CD4-positive, alpha-beta T cell treated with Interleukin-15 for 1 hour (primary cell): Measurements from ENCODE around the gene HAS3.
"Not testable (repeated sequence)": the region's sequence is repeated elsewhere in the genome, so short reads cannot be mapped to it uniquely, and the experiment has no call there.

ENCODE experiments used
- DNase-seq: peaks from one replicate; pipeline ENCODE4 v3.0.0-alpha.2; 2020

The HAS3 gene

GRCh38 chr16:69118994-69119393 lies 13.5 kb downstream of the HAS3 start:
- DNase-seq, result no peak

DNA sequence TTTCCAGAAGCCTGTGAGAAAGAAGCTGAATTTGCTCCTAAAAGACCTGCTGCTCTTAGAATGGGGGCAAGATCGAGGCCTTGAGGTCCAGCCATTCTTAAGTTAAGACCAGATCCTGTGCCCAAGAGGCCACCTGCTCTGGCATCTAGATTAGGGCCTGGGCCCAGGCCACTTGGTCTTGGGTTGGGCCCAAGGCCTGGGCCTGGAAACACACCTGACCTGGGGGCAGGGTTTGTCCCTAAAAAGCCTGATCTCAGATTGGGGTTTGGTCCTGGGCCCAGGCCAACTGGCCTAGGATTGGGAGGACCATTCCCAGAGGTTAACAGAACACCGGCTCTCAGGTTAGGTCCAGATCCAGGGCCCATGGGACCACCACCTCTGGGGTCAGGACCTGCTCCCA lies 14.1 kb downstream of the HAS3 start:
- DNase-seq, result no peak

- no peak for DNase-seq
These were observed 14.7 kb downstream of the HAS3 start for GRCh38 chr16:69120096-69120664.

GRCh38 chr16:69123910-69124309 lies 18.5 kb downstream of the HAS3 start:
- DNase-seq, result peak; percentile 57

- not testable (repeated sequence) for DNase-seq
These were observed 19.0 kb downstream of the HAS3 start for GRCh38 chr16:69124406-69124805.

DNA sequence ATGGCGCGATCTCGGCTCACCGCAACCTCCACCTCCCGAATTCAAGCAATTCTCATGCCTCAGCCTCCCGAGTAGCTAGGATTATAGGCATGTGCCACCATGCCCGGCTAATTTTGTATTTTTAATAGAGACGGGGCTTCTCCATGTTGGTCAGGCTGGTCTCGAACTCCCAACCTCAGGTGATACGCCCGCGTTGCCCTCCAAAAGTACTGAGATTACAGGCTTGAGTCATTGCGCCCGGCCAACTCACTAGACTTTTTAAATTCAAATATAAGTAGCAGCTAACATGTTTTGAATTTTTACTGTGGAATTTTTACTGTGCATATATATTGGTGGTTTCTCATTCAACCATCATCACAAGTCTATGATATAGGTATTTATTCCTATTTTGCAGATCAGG lies 19.5 kb downstream of the HAS3 start:
- DNase-seq, result not testable (repeated sequence)

DNA sequence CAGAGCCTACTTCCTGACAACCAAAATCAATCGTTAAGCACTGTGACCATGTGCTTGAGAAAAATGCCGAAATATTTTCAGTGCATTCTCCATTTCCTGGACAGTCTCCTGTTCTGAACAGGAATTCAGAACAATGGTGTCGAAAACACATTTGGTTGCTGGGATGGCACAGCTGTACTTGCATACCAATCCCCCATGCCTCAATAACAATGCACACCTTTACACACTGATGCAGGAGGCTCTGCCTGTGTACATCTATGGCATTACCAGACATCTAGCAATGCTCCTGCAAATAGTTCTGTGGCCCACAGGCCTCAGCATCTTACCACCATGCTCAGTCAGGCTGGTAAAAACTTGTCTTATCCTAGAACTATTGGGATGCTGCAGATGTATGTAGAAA lies 20.8 kb downstream of the HAS3 start:
- no peak for DNase-seq

GRCh38 chr16:69126801-69127200 lies 21.3 kb downstream of the HAS3 start:
- DNase-seq, result not testable (repeated sequence)

DNA sequence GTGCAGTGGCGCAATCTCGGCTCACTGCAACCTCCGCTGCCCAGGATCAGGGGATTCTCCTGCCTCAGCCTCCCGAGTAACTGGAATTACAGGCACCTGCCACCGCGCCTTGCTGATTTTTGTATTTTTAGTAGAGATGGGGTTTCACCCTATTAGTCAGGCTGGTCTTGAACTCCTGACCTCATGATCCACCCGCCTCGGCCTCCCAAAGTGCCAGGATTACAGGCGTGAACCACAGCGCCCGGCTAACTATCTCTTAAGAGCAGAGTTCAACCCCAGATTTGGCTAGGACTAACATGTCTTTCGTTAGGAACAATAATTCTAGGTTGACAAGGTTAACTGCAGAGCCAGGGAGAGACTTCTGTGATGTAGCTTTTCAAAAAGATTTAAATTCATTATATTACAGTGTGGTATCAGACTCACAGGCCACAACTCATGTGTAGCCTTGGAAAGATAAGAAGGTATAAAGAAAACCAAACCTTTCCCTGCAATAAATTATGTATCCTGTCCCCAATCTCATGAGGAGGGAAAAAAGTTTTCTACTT lies 22.6 kb downstream of the HAS3 start:
- no peak for DNase-seq

GRCh38 chr16:69130461-69130860 lies 25.0 kb downstream of the HAS3 start:
- no peak for DNase-seq

DNA sequence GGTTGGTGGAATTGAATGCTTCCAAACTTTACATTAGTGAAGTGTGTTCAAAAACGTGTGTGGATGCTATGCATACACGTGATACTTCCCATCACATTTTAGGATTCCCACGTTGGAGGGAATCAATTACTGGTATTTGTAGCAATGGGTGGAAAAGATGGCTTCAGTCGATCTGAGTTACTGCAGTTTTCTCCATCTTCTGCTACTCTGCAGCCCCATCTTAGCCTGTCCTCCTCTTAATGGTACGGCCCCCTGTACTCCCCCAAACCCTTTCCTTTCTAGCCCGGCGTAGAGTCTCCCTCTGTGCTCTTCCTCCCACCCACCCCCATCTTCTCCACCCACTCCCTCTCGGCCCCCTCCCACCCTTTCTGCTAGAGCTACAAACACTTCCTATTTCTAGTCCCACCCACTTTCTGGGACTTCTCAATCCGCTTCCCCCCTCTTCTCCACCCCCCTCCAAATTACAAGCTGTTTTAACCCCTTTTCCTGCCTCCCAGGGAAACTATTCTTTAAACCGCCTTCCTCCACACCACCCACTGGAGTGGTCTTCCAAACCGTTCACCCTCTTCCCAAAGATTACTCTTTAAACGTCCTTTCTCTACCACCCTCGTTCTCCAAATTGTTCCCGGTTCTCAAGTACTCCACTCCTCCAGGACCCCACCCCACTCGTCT lies 25.9 kb downstream of the HAS3 start:
- DNase-seq, result no peak

GRCh38 chr16:69131839-69132423 lies 26.5 kb downstream of the HAS3 start:
- DNase-seq, result peak; percentile 69

DNA sequence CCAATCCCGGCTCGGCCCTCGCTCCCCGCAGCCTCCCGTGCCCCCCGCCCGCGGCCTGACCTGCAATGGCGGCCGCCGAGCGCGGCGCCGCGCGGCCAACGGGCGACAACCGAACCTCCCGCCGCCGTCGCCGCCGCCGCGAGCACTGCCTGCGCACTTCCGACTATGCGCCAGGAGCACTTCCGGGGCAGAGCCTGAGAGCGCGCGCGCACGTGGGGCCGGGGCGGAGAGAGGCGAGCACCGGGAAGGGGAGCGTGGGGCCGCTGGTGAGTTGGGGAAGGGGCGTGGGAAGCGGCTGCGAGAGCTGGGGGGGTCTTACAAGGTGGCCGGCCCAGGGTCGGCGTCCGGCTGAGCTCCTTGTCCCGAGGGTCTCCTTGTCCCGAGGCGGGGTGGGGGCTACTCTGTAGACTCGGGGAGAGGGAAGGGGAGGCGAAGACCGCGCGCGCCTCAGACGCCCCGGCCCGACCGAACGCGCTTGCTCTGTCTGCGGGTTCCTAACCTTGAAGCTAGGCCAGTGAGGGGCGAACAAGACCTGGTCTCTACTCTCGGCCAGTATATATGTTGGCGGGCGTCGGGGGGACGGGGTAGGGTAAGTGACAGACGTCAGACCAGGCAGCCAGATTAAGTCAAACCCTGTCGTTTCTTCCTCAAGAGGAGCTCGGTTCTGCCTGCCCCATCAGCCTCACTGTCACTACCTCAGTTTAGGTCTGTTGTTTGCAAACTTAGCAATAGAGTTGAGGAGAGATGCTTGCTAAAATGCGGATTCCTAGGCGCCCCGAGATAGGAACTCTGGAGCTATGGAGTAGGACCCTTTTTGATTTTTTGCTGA lies 27.2 kb downstream of the HAS3 start, which contains the start of the genes CHTF8 and UTP4:
TSS of gene CHTF8 (minus strand) at position 165 of the 829 bp plus-strand sequence. CDS start 11,130 bp downstream, outside the sequence.
TSS of gene UTP4 (plus strand) at position 226 of the 829 bp plus-strand sequence. CDS start 811 bp downstream, outside the sequence.
- DNase-seq, result peak; percentile 83

DNA sequence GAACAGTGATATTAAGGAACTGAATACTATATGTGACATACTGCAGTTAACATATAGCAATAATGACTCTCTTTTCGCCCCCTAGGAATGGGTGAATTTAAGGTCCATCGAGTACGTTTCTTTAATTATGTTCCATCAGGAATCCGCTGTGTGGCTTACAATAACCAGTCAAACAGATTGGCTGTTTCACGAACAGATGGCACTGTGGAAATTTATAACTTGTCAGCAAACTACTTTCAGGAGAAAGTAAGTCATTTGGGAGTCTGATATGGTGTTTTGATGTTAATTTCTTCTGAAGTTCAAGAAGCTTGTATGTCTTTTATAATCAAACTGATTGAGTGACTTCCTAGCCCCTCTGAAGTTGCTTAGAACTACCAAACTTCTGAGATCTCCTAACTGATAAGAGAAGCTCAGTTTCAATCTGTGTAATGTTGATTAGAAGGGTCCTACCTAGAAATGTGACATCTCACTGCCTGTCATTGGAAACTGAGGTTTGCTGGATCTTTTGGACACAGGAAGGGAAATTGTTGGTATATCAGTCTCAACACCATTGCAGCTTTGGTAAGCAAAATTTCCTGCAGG lies 28.0 kb downstream of the HAS3 start:
- DNase-seq, result no peak

DNA sequence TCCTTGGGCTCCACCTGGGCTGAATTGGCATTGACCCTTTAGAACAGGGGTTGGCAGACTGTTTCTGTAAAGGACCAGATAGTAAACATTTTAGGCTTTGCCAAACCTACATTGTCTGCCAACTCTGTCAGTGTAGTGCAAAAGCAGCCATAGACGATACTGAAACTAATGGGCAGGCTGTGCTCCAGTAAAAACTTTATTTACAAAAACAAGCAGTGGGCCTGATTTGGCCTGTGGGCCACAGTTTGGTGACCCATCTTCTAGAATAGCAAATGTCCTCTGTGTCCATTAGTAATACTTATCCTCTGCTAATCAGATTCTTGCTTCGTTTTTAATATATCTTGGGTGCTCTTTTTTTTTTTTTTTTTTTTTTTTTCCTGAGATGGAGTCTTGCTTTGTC lies 33.2 kb downstream of the HAS3 start:
- no peak for DNase-seq

DNA sequence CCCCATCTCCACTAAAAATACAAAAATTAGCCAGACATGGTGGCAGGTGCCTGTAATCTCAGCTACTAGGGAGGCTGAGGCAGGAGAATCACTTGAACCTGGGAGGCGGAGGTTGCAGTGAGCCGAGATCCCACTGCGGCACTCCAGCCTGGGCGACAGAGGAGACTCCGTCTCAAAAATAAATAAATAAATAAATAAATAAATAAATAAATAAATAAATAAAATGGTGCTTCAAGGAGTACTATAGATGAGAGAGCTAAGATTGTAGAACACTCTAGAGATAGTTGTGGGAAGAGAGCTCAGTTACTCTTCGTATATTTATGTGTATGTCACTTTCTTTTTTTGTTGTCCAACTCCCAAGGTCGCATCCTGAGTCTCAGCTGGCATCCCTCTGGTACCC lies 34.0 kb downstream of the HAS3 start:
- DNase-seq, result not testable (repeated sequence)

GRCh38 chr16:69141014-69141413 lies 35.6 kb downstream of the HAS3 start:
- DNase-seq, result no peak

GRCh38 chr16:69141936-69142335 lies 36.5 kb downstream of the HAS3 start:
- no peak for DNase-seq

DNA sequence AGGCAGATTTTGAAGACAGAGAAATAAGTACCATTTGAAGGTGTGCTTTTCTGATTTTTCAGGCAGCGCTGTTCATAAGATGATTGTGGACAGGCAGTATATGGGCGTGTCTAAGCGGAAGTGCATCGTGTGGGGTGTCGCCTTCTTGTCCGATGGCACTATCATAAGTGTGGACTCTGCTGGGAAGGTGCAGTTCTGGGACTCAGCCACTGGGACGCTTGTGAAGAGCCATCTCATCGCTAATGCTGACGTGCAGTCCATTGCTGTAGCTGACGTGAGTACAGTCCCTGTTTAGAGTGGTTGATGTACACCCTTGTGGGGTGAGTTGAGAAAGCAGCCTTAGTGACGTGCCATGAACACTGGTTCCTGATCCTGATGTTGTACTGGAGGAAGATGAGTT lies 37.7 kb downstream of the HAS3 start:
- DNase-seq, result no peak

- no peak for DNase-seq
These were observed 40.2 kb downstream of the HAS3 start for GRCh38 chr16:69145658-69146057.

DNA sequence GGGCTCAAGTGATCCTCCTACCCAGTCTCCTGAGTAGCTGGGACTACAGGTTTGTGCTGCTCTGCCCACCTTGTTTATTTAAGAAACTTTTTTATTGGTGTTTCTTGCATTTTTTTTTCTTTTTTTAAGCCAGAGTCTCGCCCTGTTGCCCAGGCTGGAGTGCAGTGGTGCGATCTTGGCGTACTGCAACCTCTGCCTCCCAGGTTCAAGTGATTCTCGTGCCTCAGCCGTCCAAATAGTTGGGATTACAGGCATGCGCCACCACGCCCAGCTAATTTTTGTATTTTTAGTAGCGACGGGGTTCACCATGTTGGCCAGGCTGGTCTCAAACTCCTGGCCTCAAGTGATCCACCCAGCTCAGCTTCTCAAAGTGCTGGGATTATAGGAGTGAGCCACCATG lies 44.2 kb downstream of the HAS3 start:
- DNase-seq, result not testable (repeated sequence)

GRCh38 chr16:69150146-69150865 lies 44.9 kb downstream of the HAS3 start:
- DNase-seq, result peak; percentile 23
